HCT116 (cell line): ENCODE measurements around the gene WDPCP. TPM values are rescaled to one million over a fixed set of nuclear protein-coding genes. Genes with fewer than 3 reads are reported as not detected.

Experiments used
- ATAC-seq: fragments of 200-7000 bp; cut with Tn5 transposase; 2 replicates; pipeline ENCODE4 v1.9.1; 2020; ENCODE audit warnings: mild to moderate bottlenecking, moderate library complexity
- BruUV-seq: library from RNA; stranded (reverse); fragments of 400-500 nt; replicated peaks from 2 replicates; lab custom pipeline; 2021; lab: Mats Ljungman, UMichigan
- CTCF ChIA-PET: fragments of 300-600 bp; sonication (Branson Sonifier 250); formaldehyde crosslinking; loops from one replicate; lab custom pipeline; 2021; ENCODE audit warnings: antibody characterized with exemption; lab: Charles Lee
- POLR2A ChIA-PET: fragments of 300-600, 350-600 bp; sonication (Branson Sonifier 250); formaldehyde crosslinking; loops from one replicate; lab custom pipeline; 2021; ENCODE audit warnings: antibody characterized with exemption; lab: Charles Lee
- RAD21 ChIA-PET, 2 experiments: fragments of 300-600 bp; sonication (Branson Sonifier 250); formaldehyde crosslinking; loops; one replicate each; lab custom pipeline; 2023; ENCODE audit warnings: low total read pairs in 2 of 2; ENCODE audit not compliant: uncharacterized antibody in 2 of 2, unreplicated experiment in 2 of 2, low non-redundant PET in 1 of 2; lab: Charles Lee
- DNase-seq: peaks from one replicate; pipeline ENCODE4 v3.0.0-alpha.2; 2010; ENCODE audit warnings: low read depth, low spot score
- H2AFZ ChIP-seq: fragments of 200-600 bp; shearing (Covaris generic), sonication (generic); 2 replicates; pipeline ENCODE4 v1.6.1; 2017; ENCODE audit warnings: low read depth, mixed run types, mixed read lengths, antibody characterized with exemption, low read length; ENCODE audit not compliant: poor library complexity, severe bottlenecking
- H3K27ac ChIP-seq: 2 replicates; pipeline ENCODE4 v1.5.1; 2012; ENCODE audit warnings: low read depth, low read length
- H3K27me3 ChIP-seq: fragments of 200-600 bp; sonication (generic); 2 replicates; pipeline ENCODE4 v1.6.1; 2016; ENCODE audit warnings: mixed run types, low read length, mixed read lengths; ENCODE audit not compliant: insufficient read depth
- H3K36me3 ChIP-seq, 2 experiments: fragments of 200-500 bp in 1 of 2; fragments of 200-600 bp in 1 of 2; sonication (Bioruptor generic) in 1 of 2; sonication (generic) in 1 of 2; 2 replicates each; pipeline versions ENCODE4 v1.5.1 to v1.6.1; 2014 to 2016; ENCODE audit warnings: low read length in 2 of 2, inconsistent platforms in 1 of 2, mixed read lengths in 1 of 2, mixed run types in 1 of 2; ENCODE audit not compliant: insufficient read depth in 2 of 2, control insufficient read depth in 1 of 2
- H3K4me1 ChIP-seq, 2 experiments: fragments of 200-600 bp in 1 of 2; sonication (generic) in 1 of 2; 2 replicates each; pipeline versions ENCODE4 v1.5.1 to v1.6.1; 2012 to 2017; ENCODE audit warnings: low read length in 2 of 2, inconsistent platforms in 1 of 2, mild to moderate bottlenecking in 1 of 2, mixed read lengths in 1 of 2, mixed run types in 1 of 2, moderate library complexity in 1 of 2; ENCODE audit not compliant: insufficient read depth in 2 of 2, control insufficient read depth in 1 of 2
- H3K4me2 ChIP-seq: fragments of 200-600 bp; sonication (generic); 2 replicates; pipeline ENCODE4 v1.6.1; 2017; ENCODE audit warnings: mixed run types, low read length, mixed read lengths
- H3K4me3 ChIP-seq, 2 experiments: fragments of 200-600 bp in 1 of 2; sonication (generic) in 1 of 2; replicated peaks in 1 of 2; 2 replicates each; pipeline ENCODE4 v1.5.1; 2011 to 2016; ENCODE audit warnings: low read length in 2 of 2, control low read depth in 1 of 2, low read depth in 1 of 2, mild to moderate bottlenecking in 1 of 2, mixed read lengths in 1 of 2, mixed run types in 1 of 2
- H3K79me2 ChIP-seq: fragments of 200-600 bp; sonication (generic); 2 replicates; pipeline ENCODE4 v1.6.1; 2017; ENCODE audit warnings: mild to moderate bottlenecking, mixed run types, low read length, moderate library complexity, mixed read lengths; ENCODE audit not compliant: insufficient read depth
- H3K9ac ChIP-seq: fragments of 200-600 bp; sonication (generic); 2 replicates; pipeline ENCODE4 v1.6.1; 2016; ENCODE audit warnings: low read length, mixed read lengths
- H3K9me2 ChIP-seq: fragments of 200-600 bp; sonication (generic), shearing (Covaris generic); 2 replicates; pipeline ENCODE4 v1.6.1; 2017; ENCODE audit warnings: mixed run types, mild to moderate bottlenecking, moderate library complexity; ENCODE audit not compliant: insufficient read depth
- H3K9me3 ChIP-seq, 2 experiments: fragments of 200-500 bp in 1 of 2; fragments of 200-600 bp in 1 of 2; sonication (Bioruptor generic) in 1 of 2; sonication (generic) in 1 of 2; 2 replicates each; pipeline ENCODE4 v1.6.1; 2014 to 2017; ENCODE audit warnings: low read length in 2 of 2, mixed read lengths in 2 of 2, inconsistent platforms in 1 of 2, low read depth in 1 of 2, mild to moderate bottlenecking in 1 of 2, mixed run types in 1 of 2, moderate library complexity in 1 of 2; ENCODE audit not compliant: control insufficient read depth in 1 of 2, insufficient read depth in 1 of 2
- H4K20me1 ChIP-seq: fragments of 200-600 bp; sonication (generic), shearing (Covaris generic); 2 replicates; pipeline ENCODE4 v1.6.1; 2017; ENCODE audit warnings: mixed run types, mild to moderate bottlenecking, moderate library complexity; ENCODE audit not compliant: insufficient read depth
- FOSL1 ChIP-seq: IDR thresholded peaks from 2 replicates; pipeline ENCODE4 v1.6.1; 2012; ENCODE audit warnings: low read depth
- POLR2A ChIP-seq: IDR thresholded peaks from 2 replicates; pipeline ENCODE4 v1.7.0; 2011; ENCODE audit warnings: borderline replicate concordance; ENCODE audit not compliant: insufficient read depth, insufficient read length; ENCODE audit errors: extremely low read depth
- intact Hi-C: fragments of 100-400 bp; cut with micrococcal nuclease; formaldehyde crosslinking; loops from 2 replicates; pipeline ENCODE4 v1.10.0; 2022
- total RNA-seq: library from RNA; stranded (reverse); gene quantifications from one replicate; pipeline ENCODE4 v1.2.1, GENCODE V29; 2021; ENCODE audit not compliant: unreplicated experiment
- TF ChIP-seq, protein P1 (sequence below): IDR thresholded peaks from 2 replicates; pipeline ENCODE4 v1.6.1; 2011; ENCODE audit warnings: mild to moderate bottlenecking, low read length, moderate library complexity; ENCODE audit not compliant: insufficient replicate concordance; ENCODE audit errors: extremely low read depth
- TF ChIP-seq, protein P2 (sequence below), 3 experiments: fragments of 200-600 bp in 1 of 3; sonication (generic) in 1 of 3; IDR thresholded peaks in 2 of 3; conservative IDR thresholded peaks in 1 of 3; 2 replicates each; pipeline ENCODE4 v1.5.1; 2012 to 2017; ENCODE audit warnings: low read depth in 2 of 3, low read length in 2 of 3, antibody characterized with exemption in 1 of 3, borderline replicate concordance in 1 of 3, control low read depth in 1 of 3, mild to moderate bottlenecking in 1 of 3, mixed read lengths in 1 of 3, mixed run types in 1 of 3, moderate library complexity in 1 of 3; ENCODE audit not compliant: insufficient read depth in 1 of 3
- TF ChIP-seq, protein P3 (sequence below): IDR thresholded peaks from 2 replicates; pipeline ENCODE4 v1.6.1; 2012

Gene WDPCP
- total RNA-seq, 1 experiment from 2014 or later = 4.1 TPM

DNA sequence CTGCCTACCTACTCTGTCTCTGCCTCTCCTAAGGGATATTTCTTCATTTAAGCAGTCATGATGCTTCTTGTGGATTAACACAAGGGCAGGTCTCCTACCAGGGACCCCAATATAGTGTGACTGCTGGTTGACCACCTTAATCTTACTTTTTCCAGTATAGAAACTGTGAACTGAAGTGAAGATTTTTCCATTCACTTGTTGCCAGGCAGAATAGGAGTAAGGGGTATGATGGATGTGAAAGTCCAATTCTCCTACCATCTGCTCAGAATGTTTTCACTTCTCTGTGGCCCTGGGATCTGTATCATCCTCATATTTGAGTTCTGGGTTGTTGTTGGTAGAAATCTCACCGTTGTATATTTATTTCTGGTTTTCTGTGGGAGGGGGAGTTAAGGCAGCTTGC is 247.8 kb downstream of the WDPCP start:
- no peak overlapping the region for H3K27ac ChIP-seq
- TF ChIP-seq POLR2A (no peak), FOSL1 (no peak)
- TF ChIP-seq, protein P1, sequence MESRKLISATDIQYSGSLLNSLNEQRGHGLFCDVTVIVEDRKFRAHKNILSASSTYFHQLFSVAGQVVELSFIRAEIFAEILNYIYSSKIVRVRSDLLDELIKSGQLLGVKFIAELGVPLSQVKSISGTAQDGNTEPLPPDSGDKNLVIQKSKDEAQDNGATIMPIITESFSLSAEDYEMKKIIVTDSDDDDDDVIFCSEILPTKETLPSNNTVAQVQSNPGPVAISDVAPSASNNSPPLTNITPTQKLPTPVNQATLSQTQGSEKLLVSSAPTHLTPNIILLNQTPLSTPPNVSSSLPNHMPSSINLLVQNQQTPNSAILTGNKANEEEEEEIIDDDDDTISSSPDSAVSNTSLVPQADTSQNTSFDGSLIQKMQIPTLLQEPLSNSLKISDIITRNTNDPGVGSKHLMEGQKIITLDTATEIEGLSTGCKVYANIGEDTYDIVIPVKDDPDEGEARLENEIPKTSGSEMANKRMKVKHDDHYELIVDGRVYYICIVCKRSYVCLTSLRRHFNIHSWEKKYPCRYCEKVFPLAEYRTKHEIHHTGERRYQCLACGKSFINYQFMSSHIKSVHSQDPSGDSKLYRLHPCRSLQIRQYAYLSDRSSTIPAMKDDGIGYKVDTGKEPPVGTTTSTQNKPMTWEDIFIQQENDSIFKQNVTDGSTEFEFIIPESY = no peak
- TF ChIP-seq, protein P2, sequence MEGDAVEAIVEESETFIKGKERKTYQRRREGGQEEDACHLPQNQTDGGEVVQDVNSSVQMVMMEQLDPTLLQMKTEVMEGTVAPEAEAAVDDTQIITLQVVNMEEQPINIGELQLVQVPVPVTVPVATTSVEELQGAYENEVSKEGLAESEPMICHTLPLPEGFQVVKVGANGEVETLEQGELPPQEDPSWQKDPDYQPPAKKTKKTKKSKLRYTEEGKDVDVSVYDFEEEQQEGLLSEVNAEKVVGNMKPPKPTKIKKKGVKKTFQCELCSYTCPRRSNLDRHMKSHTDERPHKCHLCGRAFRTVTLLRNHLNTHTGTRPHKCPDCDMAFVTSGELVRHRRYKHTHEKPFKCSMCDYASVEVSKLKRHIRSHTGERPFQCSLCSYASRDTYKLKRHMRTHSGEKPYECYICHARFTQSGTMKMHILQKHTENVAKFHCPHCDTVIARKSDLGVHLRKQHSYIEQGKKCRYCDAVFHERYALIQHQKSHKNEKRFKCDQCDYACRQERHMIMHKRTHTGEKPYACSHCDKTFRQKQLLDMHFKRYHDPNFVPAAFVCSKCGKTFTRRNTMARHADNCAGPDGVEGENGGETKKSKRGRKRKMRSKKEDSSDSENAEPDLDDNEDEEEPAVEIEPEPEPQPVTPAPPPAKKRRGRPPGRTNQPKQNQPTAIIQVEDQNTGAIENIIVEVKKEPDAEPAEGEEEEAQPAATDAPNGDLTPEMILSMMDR (IDR thresholded peaks at IDR 0.05 in 2 of 3, conservative IDR thresholded peaks at IDR 0.05 in 1 of 3; ENCODE audit: borderline replicate concordance in 1 of 3, insufficient read depth in 1 of 3, low read depth in 2 of 3, low read length in 2 of 3) = no peak
- TF ChIP-seq, protein P3, sequence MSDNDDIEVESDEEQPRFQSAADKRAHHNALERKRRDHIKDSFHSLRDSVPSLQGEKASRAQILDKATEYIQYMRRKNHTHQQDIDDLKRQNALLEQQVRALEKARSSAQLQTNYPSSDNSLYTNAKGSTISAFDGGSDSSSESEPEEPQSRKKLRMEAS = no peak
- ChIA-PET RAD21 (no interaction called here), CTCF (no interaction called here), POLR2A (no interaction called here)
- H3K9me3 ChIP-seq = no peaks in the 10 kb centered on the region; a peak in 1 of 4 replicates
- H3K4me3 ChIP-seq = no peak overlapping the region
- no peaks in the 10 kb centered on the region for H3K4me1 ChIP-seq
- no peak overlapping the region for H3K9ac ChIP-seq
- BruUV-seq = no TSS peak
- H3K4me2 ChIP-seq = no peak overlapping the region
- no peaks in the 10 kb centered on the region for H3K79me2 ChIP-seq
- H3K27me3 ChIP-seq = no peaks in the 10 kb centered on the region
- H3K36me3 ChIP-seq = no peaks in the 10 kb centered on the region
- no peaks in the 10 kb centered on the region for H3K9me2 ChIP-seq
- DNase-seq (no peak), ATAC-seq (no peak)
- intact Hi-C loops = no loop called here
- H4K20me1 ChIP-seq = no peaks in the 10 kb centered on the region
- no peak overlapping the region for H2AFZ ChIP-seq
